HEK293 (cell line): Measurements from ENCODE around the gene FCGBP.

Source experiments
- CTCF ChIA-PET: fragments of 350-600 bp; formaldehyde crosslinking; extraction: SDS; loops from one replicate; lab custom pipeline; 2021; ENCODE audit warnings: antibody characterized with exemption; lab: Yijun Ruan, JAX
- POLR2A ChIA-PET: fragments of 300-600 bp; formaldehyde crosslinking; extraction: SDS; loops from one replicate; lab custom pipeline; 2020; ENCODE audit warnings: antibody characterized with exemption, inconsistent platforms; lab: Yijun Ruan, JAX
- H3K27ac ChIP-seq: fragments of 200-500 bp; sonication (Bioruptor generic); 2 replicates; pipeline ENCODE4 v1.5.1; 2014; ENCODE audit warnings: low read depth, low read length, control low read depth, inconsistent platforms; ENCODE audit errors: extremely low read depth
- H3K36me3 ChIP-seq, 2 experiments: fragments of 200-500 bp in 1 of 2; sonication (Bioruptor generic) in 1 of 2; 1 replicate in 1 of 2; 2 replicates in 1 of 2; pipeline ENCODE4 v1.5.1; 2014 to 2017; ENCODE audit warnings: inconsistent platforms in 2 of 2, low read length in 2 of 2; ENCODE audit not compliant: control insufficient read depth in 2 of 2, insufficient read depth in 1 of 2
- H3K4me1 ChIP-seq: fragments of 200-500 bp; sonication (Bioruptor generic); 2 replicates; pipeline ENCODE4 v1.5.1; 2014; ENCODE audit warnings: mild to moderate bottlenecking, low read length, inconsistent platforms; ENCODE audit not compliant: control insufficient read depth, insufficient read depth
- H3K4me3 ChIP-seq: 2 replicates; pipeline ENCODE4 v1.5.1; 2011; ENCODE audit warnings: low read depth, mild to moderate bottlenecking, control low read depth, low read length, moderate library complexity
- H3K9me3 ChIP-seq: fragments of 200-500 bp; sonication (Bioruptor generic); 2 replicates; pipeline ENCODE4 v1.5.1; 2014; ENCODE audit warnings: low read depth, low read length, inconsistent platforms; ENCODE audit not compliant: control insufficient read depth, insufficient read depth
- RBAK ChIP-seq: fragments of 450-650 bp; formaldehyde crosslinking; IDR thresholded peaks from 2 replicates; pipeline ENCODE4 v1.5.1; 2016; ENCODE audit warnings: missing biosample characterization, missing genetic modification characterization
- ZBTB48 ChIP-seq: fragments of 450-650 bp; formaldehyde crosslinking; IDR thresholded peaks from 2 replicates; pipeline ENCODE4 v1.5.1; 2016; ENCODE audit warnings: missing biosample characterization, missing genetic modification characterization
- ZFP41 ChIP-seq: fragments of 450-650 bp; formaldehyde crosslinking; IDR thresholded peaks from 2 replicates; pipeline ENCODE4 v1.5.1; 2016; ENCODE audit warnings: missing biosample characterization, missing genetic modification characterization, borderline replicate concordance
- ZIC2 ChIP-seq: fragments of 450-650 bp; formaldehyde crosslinking; IDR thresholded peaks from 2 replicates; pipeline ENCODE4 v1.5.1; 2016; ENCODE audit warnings: missing biosample characterization, missing genetic modification characterization
- ZNF114 ChIP-seq: fragments of 450-650 bp; formaldehyde crosslinking; IDR thresholded peaks from 2 replicates; pipeline ENCODE4 v1.5.0; 2017; ENCODE audit warnings: missing biosample characterization, missing genetic modification characterization
- ZNF146 ChIP-seq: fragments of 450-650 bp; formaldehyde crosslinking; IDR thresholded peaks from 2 replicates; pipeline ENCODE4 v1.5.1; 2016; ENCODE audit warnings: missing biosample characterization, missing genetic modification characterization
- ZNF157 ChIP-seq: fragments of 450-650 bp; formaldehyde crosslinking; IDR thresholded peaks from 2 replicates; pipeline ENCODE4 v1.5.1; 2016; ENCODE audit warnings: missing biosample characterization, missing genetic modification characterization
- ZNF658 ChIP-seq: fragments of 450-650 bp; formaldehyde crosslinking; IDR thresholded peaks from 2 replicates; pipeline ENCODE4; 2016; ENCODE audit warnings: missing biosample characterization, missing genetic modification characterization
- ZNF664 ChIP-seq: fragments of 450-650 bp; formaldehyde crosslinking; IDR thresholded peaks from 2 replicates; pipeline ENCODE4 v1.5.1; 2016; ENCODE audit warnings: missing biosample characterization, missing genetic modification characterization
- TF ChIP-seq, protein P1 (sequence below): fragments of 450-650 bp; formaldehyde crosslinking; IDR thresholded peaks from 2 replicates; pipeline ENCODE4 v1.5.1; 2017; ENCODE audit warnings: missing biosample characterization, mild to moderate bottlenecking, missing genetic modification characterization, moderate library complexity
- TF ChIP-seq, protein P2 (sequence below): fragments of 450-650 bp; formaldehyde crosslinking; IDR thresholded peaks from 2 replicates; pipeline ENCODE4 v1.5.1; 2016; ENCODE audit warnings: missing biosample characterization, missing genetic modification characterization
- TF ChIP-seq, protein P3 (sequence below): fragments of 450-650 bp; formaldehyde crosslinking; IDR thresholded peaks from 2 replicates; pipeline ENCODE4 v1.5.1; 2016; ENCODE audit warnings: missing biosample characterization, missing genetic modification characterization
- TF ChIP-seq, protein P4 (sequence below): fragments of 450-650 bp; formaldehyde crosslinking; IDR thresholded peaks from 2 replicates; pipeline ENCODE4 v1.5.1; 2016; ENCODE audit warnings: missing biosample characterization, missing genetic modification characterization
- TF ChIP-seq, protein P5 (sequence below): fragments of 450-650 bp; formaldehyde crosslinking; IDR thresholded peaks from 2 replicates; pipeline ENCODE4 v1.5.1; 2017; ENCODE audit warnings: missing biosample characterization, missing genetic modification characterization
- TF ChIP-seq, protein P6 (sequence below): fragments of 450-650 bp; IDR thresholded peaks from 2 replicates; pipeline ENCODE4 v1.5.1; 2018; ENCODE audit warnings: missing biosample characterization, missing genetic modification characterization
- TF ChIP-seq, protein P7 (sequence below): fragments of 450-650 bp; formaldehyde crosslinking; IDR thresholded peaks from 2 replicates; pipeline ENCODE4 v1.5.1; 2016; ENCODE audit warnings: missing biosample characterization, missing genetic modification characterization

The FCGBP gene

DNA sequence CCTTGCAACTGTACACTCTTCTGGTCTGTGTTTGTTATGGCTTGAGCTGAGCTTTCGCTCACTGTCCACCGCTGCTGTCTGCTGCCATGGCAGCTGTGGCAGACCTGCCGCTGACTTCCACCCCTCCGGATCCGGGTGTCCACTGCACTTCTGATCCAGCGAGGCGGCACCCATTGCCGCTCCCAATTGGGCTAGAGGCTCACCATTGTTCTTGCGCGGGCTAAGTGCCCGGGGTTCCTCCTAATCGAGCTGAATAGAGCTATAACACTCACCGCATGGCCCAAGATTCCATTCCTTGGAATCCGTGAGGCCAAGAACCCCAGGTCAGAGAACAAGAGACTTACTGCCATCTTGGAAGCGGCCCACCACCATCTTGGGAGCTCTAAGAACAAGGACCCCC, 34.4 kb upstream of the FCGBP start:
- POLR2A ChIA-PET, result interaction anchor here (0.7 kb wide), 1 partner anchor 28 kb away, joined by 4 read pairs; the partner anchor contains the start of gene ZNF546
- CTCF ChIA-PET, result interaction anchor here (0.5 to 4.0 kb wide), 8 partner anchors 33 to 1924 kb away, joined by 3 to 49 read pairs (median 3); partner anchors contain the start of gene FBL
- Histone ChIP-seq H3K36me3 (peaks cover 19 to 26% of the 10 kb centered on the region in 2 experiments), H3K9me3 (no peaks in the 10 kb centered on the region), H3K27ac (no peak overlapping the region; the same call in 1 of the 2 replicates)
- no peak for TF ChIP-seq ZBTB48 (tag by site-specific recombination)
- TF ChIP-seq, protein P1, sequence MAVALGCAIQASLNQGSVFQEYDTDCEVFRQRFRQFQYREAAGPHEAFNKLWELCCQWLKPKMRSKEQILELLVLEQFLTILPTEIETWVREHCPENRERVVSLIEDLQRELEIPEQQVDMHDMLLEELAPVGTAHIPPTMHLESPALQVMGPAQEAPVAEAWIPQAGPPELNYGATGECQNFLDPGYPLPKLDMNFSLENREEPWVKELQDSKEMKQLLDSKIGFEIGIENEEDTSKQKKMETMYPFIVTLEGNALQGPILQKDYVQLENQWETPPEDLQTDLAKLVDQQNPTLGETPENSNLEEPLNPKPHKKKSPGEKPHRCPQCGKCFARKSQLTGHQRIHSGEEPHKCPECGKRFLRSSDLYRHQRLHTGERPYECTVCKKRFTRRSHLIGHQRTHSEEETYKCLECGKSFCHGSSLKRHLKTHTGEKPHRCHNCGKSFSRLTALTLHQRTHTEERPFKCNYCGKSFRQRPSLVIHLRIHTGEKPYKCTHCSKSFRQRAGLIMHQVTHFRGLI (tag by site-specific recombination), result no peak
- TF ChIP-seq ZIC2 (tag by site-specific recombination), result no peak
- no peak for TF ChIP-seq ZNF157 (tag by site-specific recombination)
- TF ChIP-seq RBAK (tag by site-specific recombination), result no peak
- TF ChIP-seq, protein P2, sequence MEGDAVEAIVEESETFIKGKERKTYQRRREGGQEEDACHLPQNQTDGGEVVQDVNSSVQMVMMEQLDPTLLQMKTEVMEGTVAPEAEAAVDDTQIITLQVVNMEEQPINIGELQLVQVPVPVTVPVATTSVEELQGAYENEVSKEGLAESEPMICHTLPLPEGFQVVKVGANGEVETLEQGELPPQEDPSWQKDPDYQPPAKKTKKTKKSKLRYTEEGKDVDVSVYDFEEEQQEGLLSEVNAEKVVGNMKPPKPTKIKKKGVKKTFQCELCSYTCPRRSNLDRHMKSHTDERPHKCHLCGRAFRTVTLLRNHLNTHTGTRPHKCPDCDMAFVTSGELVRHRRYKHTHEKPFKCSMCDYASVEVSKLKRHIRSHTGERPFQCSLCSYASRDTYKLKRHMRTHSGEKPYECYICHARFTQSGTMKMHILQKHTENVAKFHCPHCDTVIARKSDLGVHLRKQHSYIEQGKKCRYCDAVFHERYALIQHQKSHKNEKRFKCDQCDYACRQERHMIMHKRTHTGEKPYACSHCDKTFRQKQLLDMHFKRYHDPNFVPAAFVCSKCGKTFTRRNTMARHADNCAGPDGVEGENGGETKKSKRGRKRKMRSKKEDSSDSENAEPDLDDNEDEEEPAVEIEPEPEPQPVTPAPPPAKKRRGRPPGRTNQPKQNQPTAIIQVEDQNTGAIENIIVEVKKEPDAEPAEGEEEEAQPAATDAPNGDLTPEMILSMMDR, result no peak
- 0 out of 2 replicates have a peak, but pooled peaks have one; percentile 55 for TF ChIP-seq ZNF114
- TF ChIP-seq ZNF658 (tag by site-specific recombination), result no peak
- TF ChIP-seq, all 188 proteins: peak for 1
- H3K4me3 ChIP-seq, result no peak overlapping the region
- H3K4me1 ChIP-seq, result peaks cover 14% of the 10 kb centered on the region

DNA sequence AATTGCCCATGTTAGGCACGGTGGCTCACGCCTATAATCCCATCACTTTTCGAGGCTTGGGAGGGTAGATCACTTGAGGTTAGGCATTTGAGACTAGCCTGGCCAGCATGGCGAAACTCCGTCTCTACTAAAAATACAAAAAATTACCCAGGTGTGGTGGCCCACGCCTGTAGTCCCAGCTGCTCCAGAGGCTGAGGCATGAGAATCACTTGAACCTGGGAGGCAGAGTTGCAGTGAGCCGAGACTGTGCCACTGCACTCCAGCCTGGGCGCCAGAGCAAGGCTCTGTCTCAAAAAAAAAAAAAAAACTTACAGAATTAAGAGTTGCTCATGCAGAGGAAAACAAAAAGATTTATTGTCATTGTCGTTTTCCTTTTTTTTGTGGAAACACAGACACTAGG, 33.1 kb upstream of the FCGBP start:
- Histone ChIP-seq H3K27ac (no peak overlapping the region), H3K9me3 (peaks cover 2% of the 10 kb centered on the region; the same call in 1 of the 2 replicates), H3K36me3 (peaks cover 7 to 16% of the 10 kb centered on the region in 2 experiments), H3K4me3 (no peak overlapping the region), H3K4me1 (peaks cover 14% of the 10 kb centered on the region)
- POLR2A ChIA-PET, result interaction anchor here (0.5 kb wide), 1 partner anchor 1154 kb away, joined by 4 read pairs; no protein-coding TSS in a partner anchor
- CTCF ChIA-PET, result interaction anchor here (4.0 kb wide), 1 partner anchor 123 kb away, joined by 49 read pairs; the partner anchor contains the start of gene FBL
- TF ChIP-seq, protein P3, sequence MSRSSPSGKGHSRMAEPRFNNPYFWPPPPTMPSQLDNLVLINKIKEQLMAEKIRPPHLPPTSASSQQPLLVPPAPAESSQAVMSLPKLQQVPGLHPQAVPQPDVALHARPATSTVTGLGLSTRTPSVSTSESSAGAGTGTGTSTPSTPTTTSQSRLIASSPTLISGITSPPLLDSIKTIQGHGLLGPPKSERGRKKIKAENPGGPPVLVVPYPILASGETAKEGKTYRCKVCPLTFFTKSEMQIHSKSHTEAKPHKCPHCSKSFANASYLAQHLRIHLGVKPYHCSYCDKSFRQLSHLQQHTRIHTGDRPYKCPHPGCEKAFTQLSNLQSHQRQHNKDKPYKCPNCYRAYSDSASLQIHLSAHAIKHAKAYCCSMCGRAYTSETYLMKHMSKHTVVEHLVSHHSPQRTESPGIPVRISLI (tag by site-specific recombination), result 0 out of 2 replicates have a peak, but pooled peaks have one; percentile 33
- TF ChIP-seq ZNF146 (tag by site-specific recombination), result no peak
- TF ChIP-seq, all 188 proteins: peak for 1

DNA sequence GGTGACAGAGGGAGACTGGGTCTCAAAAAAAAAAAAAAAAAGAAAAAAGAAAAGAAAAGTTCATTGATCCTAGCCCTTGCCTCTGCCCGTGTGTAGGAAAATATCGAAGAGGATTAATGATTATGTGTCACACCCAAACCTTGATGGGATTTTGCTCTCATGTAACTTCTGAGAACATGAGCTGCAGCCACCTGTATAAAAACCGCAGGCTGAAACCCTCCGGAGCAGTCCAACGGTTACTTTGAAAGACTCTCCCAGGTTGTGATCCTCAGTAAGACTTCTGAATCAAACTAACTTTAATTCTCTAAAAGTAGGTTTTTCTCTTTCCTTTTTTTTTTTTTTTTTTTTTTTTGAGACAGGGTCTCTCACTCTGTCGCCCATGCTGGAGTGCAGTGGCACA, 32.2 kb upstream of the FCGBP start:
- no peak overlapping the region for H3K4me3 ChIP-seq
- peaks cover 2% of the 10 kb centered on the region; the same call in 1 of the 2 replicates for H3K9me3 ChIP-seq
- ChIA-PET POLR2A (no interaction called here), CTCF (no interaction called here)
- no peak overlapping the region for H3K27ac ChIP-seq
- peaks cover 9% of the 10 kb centered on the region for H3K4me1 ChIP-seq
- peaks cover 0 to 11% of the 10 kb centered on the region in 2 experiments; a peak in 2 of 3 replicates for H3K36me3 ChIP-seq
- TF ChIP-seq, protein P4, sequence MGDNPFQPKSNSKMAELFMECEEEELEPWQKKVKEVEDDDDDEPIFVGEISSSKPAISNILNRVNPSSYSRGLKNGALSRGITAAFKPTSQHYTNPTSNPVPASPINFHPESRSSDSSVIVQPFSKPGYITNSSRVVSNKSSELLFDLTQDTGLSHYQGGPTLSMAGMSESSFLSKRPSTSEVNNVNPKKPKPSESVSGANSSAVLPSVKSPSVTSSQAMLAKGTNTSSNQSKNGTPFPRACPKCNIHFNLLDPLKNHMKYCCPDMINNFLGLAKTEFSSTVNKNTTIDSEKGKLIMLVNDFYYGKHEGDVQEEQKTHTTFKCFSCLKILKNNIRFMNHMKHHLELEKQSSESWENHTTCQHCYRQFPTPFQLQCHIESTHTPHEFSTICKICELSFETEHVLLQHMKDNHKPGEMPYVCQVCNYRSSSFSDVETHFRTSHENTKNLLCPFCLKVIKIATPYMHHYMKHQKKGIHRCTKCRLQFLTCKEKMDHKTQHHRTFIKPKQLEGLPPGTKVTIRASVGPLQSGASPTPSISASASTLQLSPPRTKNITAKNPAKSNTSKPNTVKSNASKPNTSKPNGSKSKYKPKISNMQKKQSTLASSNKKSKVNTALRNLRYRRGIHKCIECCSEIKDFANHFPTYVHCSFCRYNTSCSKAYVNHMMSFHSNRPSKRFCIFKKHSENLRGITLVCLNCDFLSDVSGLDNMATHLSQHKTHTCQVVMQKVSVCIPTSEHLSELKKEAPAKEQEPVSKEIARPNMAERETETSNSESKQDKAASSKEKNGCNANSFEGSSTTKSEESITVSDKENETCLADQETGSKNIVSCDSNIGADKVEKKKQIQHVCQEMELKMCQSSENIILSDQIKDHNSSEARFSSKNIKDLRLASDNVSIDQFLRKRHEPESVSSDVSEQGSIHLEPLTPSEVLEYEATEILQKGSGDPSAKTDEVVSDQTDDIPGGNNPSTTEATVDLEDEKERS (tag by site-specific recombination), result no peak
- TF ChIP-seq ZFP41 (tag by site-specific recombination), result no peak
- TF ChIP-seq, protein P5, sequence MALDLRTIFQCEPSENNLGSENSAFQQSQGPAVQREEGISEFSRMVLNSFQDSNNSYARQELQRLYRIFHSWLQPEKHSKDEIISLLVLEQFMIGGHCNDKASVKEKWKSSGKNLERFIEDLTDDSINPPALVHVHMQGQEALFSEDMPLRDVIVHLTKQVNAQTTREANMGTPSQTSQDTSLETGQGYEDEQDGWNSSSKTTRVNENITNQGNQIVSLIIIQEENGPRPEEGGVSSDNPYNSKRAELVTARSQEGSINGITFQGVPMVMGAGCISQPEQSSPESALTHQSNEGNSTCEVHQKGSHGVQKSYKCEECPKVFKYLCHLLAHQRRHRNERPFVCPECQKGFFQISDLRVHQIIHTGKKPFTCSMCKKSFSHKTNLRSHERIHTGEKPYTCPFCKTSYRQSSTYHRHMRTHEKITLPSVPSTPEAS, result no peak
- TF ChIP-seq ZNF664 (tag by site-specific recombination), result no peak
- TF ChIP-seq, protein P6, sequence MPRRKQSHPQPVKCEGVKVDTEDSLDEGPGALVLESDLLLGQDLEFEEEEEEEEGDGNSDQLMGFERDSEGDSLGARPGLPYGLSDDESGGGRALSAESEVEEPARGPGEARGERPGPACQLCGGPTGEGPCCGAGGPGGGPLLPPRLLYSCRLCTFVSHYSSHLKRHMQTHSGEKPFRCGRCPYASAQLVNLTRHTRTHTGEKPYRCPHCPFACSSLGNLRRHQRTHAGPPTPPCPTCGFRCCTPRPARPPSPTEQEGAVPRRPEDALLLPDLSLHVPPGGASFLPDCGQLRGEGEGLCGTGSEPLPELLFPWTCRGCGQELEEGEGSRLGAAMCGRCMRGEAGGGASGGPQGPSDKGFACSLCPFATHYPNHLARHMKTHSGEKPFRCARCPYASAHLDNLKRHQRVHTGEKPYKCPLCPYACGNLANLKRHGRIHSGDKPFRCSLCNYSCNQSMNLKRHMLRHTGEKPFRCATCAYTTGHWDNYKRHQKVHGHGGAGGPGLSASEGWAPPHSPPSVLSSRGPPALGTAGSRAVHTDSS (tag by site-specific recombination), result no peak
- TF ChIP-seq, protein P7, sequence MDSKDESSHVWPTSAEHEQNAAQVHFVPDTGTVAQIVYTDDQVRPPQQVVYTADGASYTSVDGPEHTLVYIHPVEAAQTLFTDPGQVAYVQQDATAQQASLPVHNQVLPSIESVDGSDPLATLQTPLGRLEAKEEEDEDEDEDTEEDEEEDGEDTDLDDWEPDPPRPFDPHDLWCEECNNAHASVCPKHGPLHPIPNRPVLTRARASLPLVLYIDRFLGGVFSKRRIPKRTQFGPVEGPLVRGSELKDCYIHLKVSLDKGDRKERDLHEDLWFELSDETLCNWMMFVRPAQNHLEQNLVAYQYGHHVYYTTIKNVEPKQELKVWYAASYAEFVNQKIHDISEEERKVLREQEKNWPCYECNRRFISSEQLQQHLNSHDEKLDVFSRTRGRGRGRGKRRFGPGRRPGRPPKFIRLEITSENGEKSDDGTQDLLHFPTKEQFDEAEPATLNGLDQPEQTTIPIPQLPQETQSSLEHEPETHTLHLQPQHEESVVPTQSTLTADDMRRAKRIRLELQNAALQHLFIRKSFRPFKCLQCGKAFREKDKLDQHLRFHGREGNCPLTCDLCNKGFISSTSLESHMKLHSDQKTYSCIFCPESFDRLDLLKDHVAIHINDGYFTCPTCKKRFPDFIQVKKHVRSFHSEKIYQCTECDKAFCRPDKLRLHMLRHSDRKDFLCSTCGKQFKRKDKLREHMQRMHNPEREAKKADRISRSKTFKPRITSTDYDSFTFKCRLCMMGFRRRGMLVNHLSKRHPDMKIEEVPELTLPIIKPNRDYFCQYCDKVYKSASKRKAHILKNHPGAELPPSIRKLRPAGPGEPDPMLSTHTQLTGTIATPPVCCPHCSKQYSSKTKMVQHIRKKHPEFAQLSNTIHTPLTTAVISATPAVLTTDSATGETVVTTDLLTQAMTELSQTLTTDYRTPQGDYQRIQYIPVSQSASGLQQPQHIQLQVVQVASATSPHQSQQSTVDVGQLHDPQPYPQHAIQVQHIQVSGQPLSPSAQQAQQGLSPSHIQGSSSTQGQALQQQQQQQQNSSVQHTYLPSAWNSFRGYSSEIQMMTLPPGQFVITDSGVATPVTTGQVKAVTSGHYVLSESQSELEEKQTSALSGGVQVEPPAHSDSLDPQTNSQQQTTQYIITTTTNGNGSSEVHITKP, result no peak
- TF ChIP-seq RBAK (tag by site-specific recombination), result no peak
